Suprapubic skin (tissue), 4 donors: ENCODE data around the gene ASGR1. TPM values are rescaled to one million over a fixed set of nuclear protein-coding genes. Genes with fewer than 3 reads are reported as not detected.

Source experiments
- DNase-seq, 2 donors: peaks; one replicate each; pipeline ENCODE4 v3.0.0-alpha.2; 2019; ENCODE audit warnings: low spot score in 2 of 2
- H3K27ac ChIP-seq: fragments of 200-600 bp; sonication (generic); one replicate; pipeline ENCODE4 v1.5.1; 2019
- H3K27me3 ChIP-seq: fragments of 200-600 bp; sonication (generic); one replicate; pipeline ENCODE4 v1.5.1; 2019
- H3K36me3 ChIP-seq: fragments of 200-600 bp; sonication (generic); one replicate; pipeline ENCODE4 v1.5.1; 2019
- H3K4me1 ChIP-seq: fragments of 200-600 bp; sonication (generic); one replicate; pipeline ENCODE4 v1.5.1; 2019
- H3K4me3 ChIP-seq: fragments of 200-600 bp; sonication (generic); one replicate; pipeline ENCODE4 v1.5.1; 2019; ENCODE audit warnings: mild to moderate bottlenecking
- H3K9me3 ChIP-seq: fragments of 200-600 bp; sonication (generic); one replicate; pipeline ENCODE4 v1.5.1; 2019
- EP300 ChIP-seq: sonication (generic); formaldehyde crosslinking; IDR thresholded peaks from one replicate; pipeline ENCODE4 v1.6.1; 2017; ENCODE audit warnings: antibody characterized with exemption
- POLR2A ChIP-seq, 2 donors: fragments of 450-650 bp; IDR thresholded peaks; one replicate each; pipeline ENCODE4 v1.6.1; 2017; ENCODE audit warnings: antibody characterized with exemption in 2 of 2, mild to moderate bottlenecking in 2 of 2, moderate library complexity in 2 of 2
- POLR2AphosphoS5 ChIP-seq, 3 donors: sonication (generic); formaldehyde crosslinking; IDR thresholded peaks; one replicate each; pipeline ENCODE4 v1.6.1; 2017; ENCODE audit warnings: antibody characterized with exemption in 3 of 3
- WGBS: methylation state at CpG from one replicate; pipeline ENCODE4 v1.1.5; 2018; 5-methylcytosine and 5-hydroxymethylcytosine counted together
- total RNA-seq, 4 donors: library from RNA; depleted of rRNA; stranded (reverse); fragments of >200 nt; gene quantifications; one replicate each; pipeline ENCODE4 v1.1.0, GENCODE V29; 2016
- TF ChIP-seq, protein P1 (sequence below), 2 donors: fragments of 200-600 bp in 1 of 2; fragments of 450-650 bp in 1 of 2; sonication (generic) in 1 of 2; IDR thresholded peaks; one replicate each; pipeline ENCODE4 v1.5.1; 2016 to 2019; ENCODE audit warnings: antibody characterized with exemption in 2 of 2, mild to moderate bottlenecking in 1 of 2, moderate library complexity in 1 of 2

ASGR1 gene
- total RNA-seq, 4 donors from 2014 or later = 1.3 to 2.3 (median 2.0) TPM

DNA sequence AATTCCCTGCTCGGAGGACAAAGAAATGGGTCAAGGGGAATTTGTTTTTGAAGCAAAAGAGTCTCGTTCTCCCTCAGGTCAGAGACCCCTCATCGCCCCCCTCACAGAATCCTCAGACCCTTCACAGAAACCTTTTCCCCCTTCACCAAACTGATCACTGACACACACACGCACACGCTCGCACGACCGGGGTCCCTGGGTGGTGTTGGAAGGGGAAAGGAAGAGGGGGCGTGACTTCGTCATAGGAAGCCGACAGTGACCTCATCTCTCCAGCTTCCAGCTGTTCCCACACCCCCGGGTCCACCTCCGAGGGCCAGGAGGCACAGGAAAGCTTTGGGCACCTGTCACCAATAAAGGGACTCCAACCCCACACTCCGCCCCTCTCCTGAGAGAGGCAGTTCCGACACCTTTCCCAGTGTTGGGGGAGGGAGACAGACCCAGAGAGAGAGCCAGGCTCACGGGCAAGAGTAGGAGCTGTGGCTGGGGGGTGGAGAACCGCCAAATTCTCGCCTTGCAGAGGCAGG lies 1.2 kb downstream of the ASGR1 start:
- Histone ChIP-seq H3K27ac (no peak overlapping the region), H3K36me3 (no peaks in the 10 kb centered on the region), H3K4me3 (peak overlapping the region; percentile 42), H3K4me1 (peaks cover 26% of the 10 kb centered on the region), H3K9me3 (no peaks in the 10 kb centered on the region), H3K27me3 (peaks cover 33% of the 10 kb centered on the region)
- no peak for DNase-seq
- WGBS = 7% methylated on average over 17 of the region's 18 CpGs
- TF ChIP-seq EP300 = no peak

DNA sequence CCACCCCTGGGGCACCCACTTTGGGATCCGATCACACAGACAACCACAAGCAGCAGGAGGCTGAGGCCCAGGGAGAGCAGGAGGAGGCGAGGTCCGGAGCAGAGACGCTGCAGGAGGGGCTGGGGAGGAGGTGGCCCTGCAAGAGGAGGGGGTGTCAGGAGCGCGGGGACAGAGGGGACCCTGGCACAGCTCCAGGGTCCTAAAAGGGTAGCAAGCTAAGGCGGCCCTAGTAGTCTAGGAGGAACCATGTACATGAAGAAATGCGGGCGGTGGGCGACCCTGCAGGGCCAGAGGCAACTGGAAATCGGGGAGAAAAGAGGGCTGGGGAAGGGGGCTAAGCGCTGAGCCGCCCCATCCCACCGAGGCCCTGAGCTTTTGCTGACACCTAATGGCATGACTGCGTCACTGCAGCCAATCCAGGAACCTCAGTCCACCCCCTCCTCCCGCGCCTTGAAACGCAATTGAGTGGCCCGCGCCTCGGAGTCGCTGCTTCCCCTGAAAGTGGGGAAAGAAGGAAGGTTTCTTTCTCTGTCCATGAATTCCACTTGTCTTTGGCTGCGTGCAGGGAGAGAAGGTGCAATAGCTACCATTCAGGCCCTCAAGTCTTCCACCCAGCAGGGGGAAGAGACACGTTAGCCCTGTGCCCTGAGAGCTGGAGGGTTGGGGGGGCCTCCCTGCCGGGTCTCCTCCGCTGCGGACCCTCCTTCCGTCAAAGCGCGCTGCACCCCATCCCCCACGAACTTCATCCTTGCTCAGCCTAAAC lies 1.8 kb downstream of the ASGR1 start:
- no peak for TF ChIP-seq POLR2A (IDR thresholded peaks at IDR 0.05)
- TF ChIP-seq, protein P1, sequence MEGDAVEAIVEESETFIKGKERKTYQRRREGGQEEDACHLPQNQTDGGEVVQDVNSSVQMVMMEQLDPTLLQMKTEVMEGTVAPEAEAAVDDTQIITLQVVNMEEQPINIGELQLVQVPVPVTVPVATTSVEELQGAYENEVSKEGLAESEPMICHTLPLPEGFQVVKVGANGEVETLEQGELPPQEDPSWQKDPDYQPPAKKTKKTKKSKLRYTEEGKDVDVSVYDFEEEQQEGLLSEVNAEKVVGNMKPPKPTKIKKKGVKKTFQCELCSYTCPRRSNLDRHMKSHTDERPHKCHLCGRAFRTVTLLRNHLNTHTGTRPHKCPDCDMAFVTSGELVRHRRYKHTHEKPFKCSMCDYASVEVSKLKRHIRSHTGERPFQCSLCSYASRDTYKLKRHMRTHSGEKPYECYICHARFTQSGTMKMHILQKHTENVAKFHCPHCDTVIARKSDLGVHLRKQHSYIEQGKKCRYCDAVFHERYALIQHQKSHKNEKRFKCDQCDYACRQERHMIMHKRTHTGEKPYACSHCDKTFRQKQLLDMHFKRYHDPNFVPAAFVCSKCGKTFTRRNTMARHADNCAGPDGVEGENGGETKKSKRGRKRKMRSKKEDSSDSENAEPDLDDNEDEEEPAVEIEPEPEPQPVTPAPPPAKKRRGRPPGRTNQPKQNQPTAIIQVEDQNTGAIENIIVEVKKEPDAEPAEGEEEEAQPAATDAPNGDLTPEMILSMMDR (IDR thresholded peaks at IDR 0.05) = peak; percentile 60 to 94
- H3K27me3 ChIP-seq = peaks cover 33% of the 10 kb centered on the region
- WGBS = 3% methylated on average over 22 of the region's 31 CpGs
- no peak overlapping the region for H3K27ac ChIP-seq
- H3K9me3 ChIP-seq = no peaks in the 10 kb centered on the region
- H3K4me3 ChIP-seq = peak overlapping the region; percentile 42
- no peak for DNase-seq
- H3K4me1 ChIP-seq = peaks cover 26% of the 10 kb centered on the region
- H3K36me3 ChIP-seq = no peaks in the 10 kb centered on the region

DNA sequence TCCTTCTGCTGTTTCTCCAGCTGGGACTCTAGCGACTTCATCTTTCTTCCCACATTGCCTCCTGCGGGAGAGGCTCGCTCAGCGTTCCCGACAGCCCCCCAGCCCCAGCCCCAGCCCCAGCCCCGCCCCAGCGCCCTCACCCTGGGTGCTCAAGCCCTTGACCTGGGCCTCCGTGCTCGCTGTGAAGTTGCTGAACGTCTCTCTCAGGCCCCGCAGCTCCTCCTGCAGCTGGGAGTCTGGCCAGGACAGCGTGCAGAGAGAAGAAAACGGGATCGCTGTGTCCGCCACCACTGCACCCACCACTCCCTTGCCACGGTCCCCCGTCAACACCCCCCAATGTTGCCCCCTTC lies 2.4 kb downstream of the ASGR1 start:
- peaks cover 33% of the 10 kb centered on the region for H3K27me3 ChIP-seq
- no peak overlapping the region for H3K27ac ChIP-seq
- TF ChIP-seq EP300 = no peak
- H3K9me3 ChIP-seq = no peaks in the 10 kb centered on the region
- no peak overlapping the region for H3K4me3 ChIP-seq
- H3K36me3 ChIP-seq = no peaks in the 10 kb centered on the region
- WGBS = 7% methylated on average over 14 of the region's 17 CpGs
- no peak for DNase-seq
- peaks cover 26% of the 10 kb centered on the region for H3K4me1 ChIP-seq

DNA sequence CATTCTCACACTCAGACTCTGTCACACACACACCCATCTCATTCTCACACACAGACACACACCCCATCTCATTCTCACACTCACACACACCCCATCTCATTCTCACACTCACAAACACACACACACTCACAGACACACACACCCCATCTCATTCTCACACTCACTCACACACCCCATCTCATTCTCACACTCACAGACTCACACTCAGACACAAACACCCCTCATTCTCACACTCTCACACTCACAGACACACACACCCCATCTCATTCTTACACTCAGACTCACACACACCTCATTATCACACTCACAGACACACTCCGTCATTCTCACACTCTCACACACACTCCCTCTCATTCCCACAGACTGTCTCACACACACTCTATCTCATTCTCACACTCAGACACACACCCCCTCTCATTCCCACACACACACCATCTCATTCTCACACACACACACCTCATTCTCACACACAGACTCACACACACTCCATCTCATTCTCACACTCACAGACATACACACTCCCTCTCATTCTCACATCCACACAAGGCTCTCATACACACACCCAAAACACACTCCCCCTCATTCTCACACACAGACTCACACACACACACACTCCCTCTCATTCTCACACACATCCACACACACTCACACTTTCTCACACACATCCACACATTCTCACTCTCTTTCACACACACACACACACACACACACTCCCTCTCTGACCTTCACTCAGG lies 2.9 kb downstream of the ASGR1 start:
- H3K27me3 ChIP-seq = peaks cover 33% of the 10 kb centered on the region
- H3K36me3 ChIP-seq = no peaks in the 10 kb centered on the region
- no peaks in the 10 kb centered on the region for H3K9me3 ChIP-seq
- TF ChIP-seq, protein P1 (IDR thresholded peaks at IDR 0.05) = no peak
- TF ChIP-seq POLR2AphosphoS5 (IDR thresholded peaks at IDR 0.05) (no peak), EP300 (no peak), POLR2A (IDR thresholded peaks at IDR 0.05) (no peak)
- 86% methylated on average over 1 of the region's 1 CpG for WGBS
- no peak overlapping the region for H3K4me3 ChIP-seq
- no peak for DNase-seq
- peaks cover 26% of the 10 kb centered on the region for H3K4me1 ChIP-seq
- no peak overlapping the region for H3K27ac ChIP-seq

DNA sequence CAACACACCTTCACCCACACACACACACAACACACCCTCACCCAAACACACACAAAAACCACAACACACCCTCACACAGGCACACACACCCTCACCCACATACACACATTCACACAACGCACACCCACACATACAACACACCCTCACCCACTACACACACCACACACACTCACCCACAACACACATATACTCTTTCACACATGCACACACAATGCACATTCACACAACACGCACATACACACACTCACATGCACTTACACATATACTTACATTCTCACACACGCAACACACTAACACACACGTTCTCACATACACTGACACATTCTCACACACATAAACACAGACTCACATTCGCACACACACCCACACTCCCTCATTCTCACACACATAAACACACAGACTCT lies 3.8 kb downstream of the ASGR1 start:
- no peak overlapping the region for H3K27ac ChIP-seq
- 80% methylated on average over 5 of the region's 5 CpGs for WGBS
- no peaks in the 10 kb centered on the region for H3K9me3 ChIP-seq
- TF ChIP-seq EP300 (no peak), POLR2AphosphoS5 (IDR thresholded peaks at IDR 0.05) (no peak)
- no peak for DNase-seq
- H3K27me3 ChIP-seq = peaks cover 33% of the 10 kb centered on the region
- H3K4me1 ChIP-seq = peaks cover 26% of the 10 kb centered on the region
- no peaks in the 10 kb centered on the region for H3K36me3 ChIP-seq
- no peak overlapping the region for H3K4me3 ChIP-seq

DNA sequence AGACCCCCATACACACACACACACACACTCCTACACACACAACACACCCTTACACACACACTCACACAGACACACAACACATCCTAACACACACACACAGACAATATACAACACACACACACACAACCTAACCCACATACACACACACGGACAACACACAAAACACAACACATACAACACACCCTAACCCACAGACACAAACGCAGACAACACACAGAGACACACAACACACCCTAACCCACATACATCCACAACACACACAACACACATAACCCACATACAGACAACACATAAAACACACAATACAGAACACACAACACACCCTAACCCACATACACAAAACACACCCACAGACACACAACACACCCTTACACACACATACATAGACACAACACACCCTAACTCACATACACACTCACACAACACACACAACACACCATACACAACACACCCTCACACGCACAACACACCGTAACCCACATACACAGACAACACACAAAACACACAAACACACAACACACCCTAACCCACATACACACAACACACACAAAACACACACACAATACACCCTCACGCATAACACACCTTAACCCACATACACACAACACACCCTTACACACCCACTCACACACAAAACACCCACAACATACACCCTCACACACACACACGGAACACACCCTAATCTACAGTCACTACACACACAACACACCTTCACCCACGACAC lies 4.4 kb downstream of the ASGR1 start:
- peaks cover 26% of the 10 kb centered on the region for H3K4me1 ChIP-seq
- no peak overlapping the region for H3K4me3 ChIP-seq
- no peak for TF ChIP-seq POLR2AphosphoS5 (IDR thresholded peaks at IDR 0.05)
- no peak for TF ChIP-seq EP300
- TF ChIP-seq, protein P1 (IDR thresholded peaks at IDR 0.05) = peak in 1 of 2 donors; percentile 3
- TF ChIP-seq POLR2A (IDR thresholded peaks at IDR 0.05) = no peak
- H3K27me3 ChIP-seq = peaks cover 33% of the 10 kb centered on the region
- WGBS = 79% methylated on average over 7 of the region's 7 CpGs
- no peaks in the 10 kb centered on the region for H3K9me3 ChIP-seq
- no peak for DNase-seq
- no peaks in the 10 kb centered on the region for H3K36me3 ChIP-seq
- H3K27ac ChIP-seq = no peak overlapping the region
